CMK (cell line): ENCODE measurements around the gene PRKACG.

Experiments used
- DNase-seq: peaks from one replicate; pipeline ENCODE4 v3.0.0-alpha.2; 2010; ENCODE audit warnings: low read depth

Gene PRKACG

GRCh38 chr9:68981789-68982188, 32.1 kb downstream of the PRKACG start:
- no peak for DNase-seq

- DNase-seq = no peak
These were observed 33.5 kb downstream of the PRKACG start for GRCh38 chr9:68980341-68980914.

GRCh38 chr9:68979538-68980314, 34.2 kb downstream of the PRKACG start:
- no peak for DNase-seq

- no peak for DNase-seq
These were observed 35.4 kb downstream of the PRKACG start for GRCh38 chr9:68978501-68978900.

GRCh38 chr9:68978066-68978465, 35.8 kb downstream of the PRKACG start:
- DNase-seq = no peak

- DNase-seq = no peak
These were observed 38.4 kb downstream of the PRKACG start for GRCh38 chr9:68975365-68976043.

GRCh38 chr9:68974901-68975300, 39.0 kb downstream of the PRKACG start:
- DNase-seq = no peak

GRCh38 chr9:68974431-68974830, 39.5 kb downstream of the PRKACG start:
- no peak for DNase-seq

GRCh38 chr9:68973619-68974018, 40.3 kb downstream of the PRKACG start:
- DNase-seq = no peak

GRCh38 chr9:68970151-68970550, 43.8 kb downstream of the PRKACG start:
- no peak for DNase-seq

GRCh38 chr9:68969538-68969937, 44.4 kb downstream of the PRKACG start:
- no peak for DNase-seq

- no peak for DNase-seq
These were observed 46.1 kb downstream of the PRKACG start for GRCh38 chr9:68967800-68968199.

GRCh38 chr9:68966496-68966944, 47.4 kb downstream of the PRKACG start:
- DNase-seq = no peak

GRCh38 chr9:68964765-68965164, 49.1 kb downstream of the PRKACG start:
- no peak for DNase-seq

GRCh38 chr9:68964102-68964541, 49.8 kb downstream of the PRKACG start:
- DNase-seq = no peak

- no peak for DNase-seq
These were observed 50.5 kb downstream of the PRKACG start for GRCh38 chr9:68963416-68963815.
